Measurements from ENCODE around the gene LSS. TPM values are rescaled to one million over a fixed set of nuclear protein-coding genes. Genes with fewer than 3 reads are reported as not detected.

The LSS gene
- total RNA-seq, 1 donor from 2014 or later = 43.7 TPM

DNA sequence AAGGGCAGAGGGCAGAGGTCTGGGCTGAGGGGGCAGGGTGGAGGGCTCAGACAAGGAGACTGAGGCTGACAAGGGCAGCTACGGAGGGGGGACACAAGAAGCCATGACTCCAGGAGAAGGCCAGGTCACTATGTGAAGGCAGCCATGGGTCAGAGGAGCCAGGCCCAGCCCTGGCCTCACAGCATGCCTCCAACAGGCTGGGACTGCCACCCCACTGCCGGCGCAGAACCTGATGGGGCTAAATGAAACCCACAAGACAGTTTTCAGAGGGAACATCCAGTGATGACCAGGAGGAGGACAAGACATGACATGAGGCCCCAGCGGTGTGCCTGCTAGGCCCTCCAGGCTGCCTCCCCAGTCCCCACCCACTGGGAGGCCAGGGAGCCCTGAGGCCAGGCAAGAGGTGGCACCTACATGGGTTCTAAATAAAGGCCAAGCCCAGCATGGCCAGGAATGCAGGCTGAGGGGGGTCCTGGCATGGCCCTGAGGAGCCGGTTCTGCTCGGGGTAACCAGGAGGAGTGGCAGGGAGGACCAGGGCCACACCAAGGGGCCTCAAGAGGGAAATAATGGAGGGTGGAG is 27.3 kb upstream of the LSS start:
- FAIRE-seq = no peak
- DNase-seq (ENCODE audit: low read depth) = no peak
- Histone ChIP-seq H3K27me3 (ENCODE audit: control insufficient read depth, insufficient read depth, low read length) (no peaks in the 10 kb centered on the region), H3K36me3 (ENCODE audit: control insufficient read depth, insufficient read depth, low read length) (peaks cover 43% of the 10 kb centered on the region), H3K4me3 (ENCODE audit: low read depth, low read length) (no peak overlapping the region)
- TF ChIP-seq CTCF (IDR thresholded peaks at IDR 0.05; ENCODE audit: insufficient read depth, low read length, severe bottlenecking) = no peak

DNA sequence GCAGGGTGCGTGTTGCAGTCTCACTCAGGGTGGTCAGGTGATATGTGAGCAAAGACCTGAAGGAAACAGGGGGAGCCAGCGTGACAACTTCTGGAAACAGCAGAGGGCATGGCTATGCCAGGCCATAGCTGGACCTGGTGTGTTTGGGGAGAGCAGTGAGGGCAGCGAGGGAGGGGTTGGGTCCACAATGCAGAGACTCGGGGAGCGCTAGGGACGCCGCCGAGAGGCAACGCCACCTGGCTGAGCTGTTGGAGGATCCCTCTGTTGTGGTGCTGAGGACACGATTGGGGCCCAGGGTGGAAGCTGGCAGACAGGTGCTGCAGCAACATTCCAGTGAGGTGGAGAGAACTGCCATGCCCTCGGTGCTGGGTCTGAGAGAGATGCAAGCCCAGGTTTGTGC is 26.6 kb upstream of the LSS start:
- DNase-seq (ENCODE audit: low read depth) (no peak), FAIRE-seq (no peak)
- no peak for TF ChIP-seq CTCF (IDR thresholded peaks at IDR 0.05; ENCODE audit: insufficient read depth, low read length, severe bottlenecking)
- Histone ChIP-seq H3K27me3 (ENCODE audit: control insufficient read depth, insufficient read depth, low read length) (no peaks in the 10 kb centered on the region), H3K4me3 (ENCODE audit: low read depth, low read length) (no peak overlapping the region), H3K36me3 (ENCODE audit: control insufficient read depth, insufficient read depth, low read length) (peaks cover 39% of the 10 kb centered on the region)

DNA sequence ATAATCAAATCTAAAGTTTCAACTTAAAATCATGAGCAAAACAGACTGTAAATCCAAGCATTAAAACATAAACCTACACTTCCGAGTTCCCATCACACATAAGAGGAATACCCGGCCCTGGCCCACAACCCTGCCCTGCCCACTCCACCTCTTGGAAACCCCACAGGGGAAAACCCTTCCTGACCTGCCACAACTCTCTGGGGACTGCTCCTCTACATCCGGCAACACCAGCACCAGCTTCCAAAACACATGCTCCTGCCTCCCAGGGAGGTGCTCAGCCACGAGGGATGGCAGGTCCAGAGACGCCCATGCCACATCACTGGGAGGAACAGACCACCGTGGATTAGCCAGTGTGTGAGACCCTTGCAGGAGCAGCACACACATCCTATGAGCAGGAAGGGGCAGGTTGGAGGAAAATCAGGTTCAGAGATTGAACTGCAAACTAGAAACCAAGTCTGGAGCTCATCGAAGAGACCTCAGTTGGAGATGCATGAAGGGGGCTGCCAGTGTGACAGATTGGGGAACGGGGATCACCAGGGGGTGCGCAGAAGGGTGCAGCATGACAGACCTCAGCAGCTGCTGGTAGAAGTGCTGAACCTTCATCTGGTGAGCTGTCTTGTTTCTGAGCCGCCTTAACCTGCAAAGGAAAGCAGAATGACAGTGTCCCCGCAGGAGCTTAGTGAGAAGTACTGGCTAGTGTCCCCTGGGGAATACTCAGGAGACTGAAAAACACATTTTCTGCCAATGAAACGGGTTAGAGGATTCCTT is 25.8 kb upstream of the LSS start:
- no peak overlapping the region for H3K4me3 ChIP-seq (ENCODE audit: low read depth, low read length)
- FAIRE-seq (no peak), DNase-seq (ENCODE audit: low read depth) (no peak)
- H3K27me3 ChIP-seq (ENCODE audit: control insufficient read depth, insufficient read depth, low read length) = no peaks in the 10 kb centered on the region
- peaks cover 40% of the 10 kb centered on the region for H3K36me3 ChIP-seq (ENCODE audit: control insufficient read depth, insufficient read depth, low read length)
- no peak for TF ChIP-seq CTCF (IDR thresholded peaks at IDR 0.05; ENCODE audit: insufficient read depth, low read length, severe bottlenecking)

DNA sequence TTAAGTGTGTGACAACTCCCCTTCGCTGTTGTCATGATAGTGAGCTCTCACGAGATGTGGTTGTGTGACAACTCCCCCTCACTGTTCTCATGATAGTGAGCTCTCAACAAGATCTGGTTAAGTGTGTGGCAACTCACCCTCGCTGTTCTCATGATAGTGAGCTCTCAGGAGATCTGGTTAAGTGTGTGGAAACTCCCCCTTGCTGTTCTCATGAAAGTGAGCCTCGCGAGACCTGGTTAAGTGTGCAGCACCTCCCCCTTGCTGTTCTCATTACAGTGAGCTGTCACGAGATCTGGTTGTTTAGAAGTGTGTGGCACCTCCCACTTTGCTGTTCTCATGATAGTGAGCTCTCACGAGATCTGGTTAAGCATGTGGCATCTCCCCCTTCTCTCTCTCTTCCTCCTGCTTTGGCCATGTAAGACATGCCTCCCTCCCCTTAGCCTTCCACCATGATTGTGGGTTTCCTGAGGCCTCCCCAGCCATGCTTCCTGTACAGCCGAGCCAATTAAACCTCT is 25.1 kb upstream of the LSS start:
- H3K36me3 ChIP-seq (ENCODE audit: control insufficient read depth, insufficient read depth, low read length) = peaks cover 35% of the 10 kb centered on the region
- no peak overlapping the region for H3K4me3 ChIP-seq (ENCODE audit: low read depth, low read length)
- TF ChIP-seq CTCF (IDR thresholded peaks at IDR 0.05; ENCODE audit: insufficient read depth, low read length, severe bottlenecking) = no peak
- H3K27me3 ChIP-seq (ENCODE audit: control insufficient read depth, insufficient read depth, low read length) = no peaks in the 10 kb centered on the region
- no peak for DNase-seq (ENCODE audit: low read depth)
- FAIRE-seq = peak; percentile 13

- DNase-seq (ENCODE audit: low read depth) = no peak
- H3K4me3 ChIP-seq (ENCODE audit: low read depth, low read length) = no peak overlapping the region
- no peaks in the 10 kb centered on the region for H3K27me3 ChIP-seq (ENCODE audit: control insufficient read depth, insufficient read depth, low read length)
- no peak for FAIRE-seq
- peaks cover 38% of the 10 kb centered on the region for H3K36me3 ChIP-seq (ENCODE audit: control insufficient read depth, insufficient read depth, low read length)
- TF ChIP-seq CTCF (IDR thresholded peaks at IDR 0.05; ENCODE audit: insufficient read depth, low read length, severe bottlenecking) = no peak
These were observed 24.3 kb upstream of the LSS start for GRCh38 chr21:46252840-46253239.
